Head of caudate nucleus (tissue), 42 donors: ENCODE results near the gene HOXA4.
A peak's percentile ranks its signal among the peaks of the same experiment; 100 is the strongest.

Experiments
- DNase-seq, 42 donors: peaks; one replicate each; pipeline versions ENCODE4 v3.0.0 to v3.0.0-alpha.2; 2020 to 2021; ENCODE audit warnings: mixed read lengths in 7 of 42
- intact Hi-C: fragments of 100-400 bp; cut with DNase I; formaldehyde crosslinking; loops from one replicate; pipeline ENCODE4 v1.15.0; 2022

Gene HOXA4

DNA sequence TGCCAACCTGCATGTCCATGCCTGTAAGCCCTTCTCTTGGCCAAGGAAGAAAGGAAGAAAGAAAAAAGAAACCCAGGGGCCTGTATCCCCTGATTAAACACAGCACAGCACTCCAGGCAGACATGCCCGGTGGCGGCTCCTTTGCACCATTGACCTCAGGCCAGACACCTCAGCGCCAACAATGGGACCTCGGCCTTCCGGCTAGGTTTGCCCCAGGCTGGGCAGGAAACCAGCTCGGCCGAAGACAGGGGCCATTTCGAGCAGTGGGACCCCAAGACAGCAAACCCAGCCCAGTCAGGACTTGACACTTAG, 40.7 kb upstream of the HOXA4 start:
- peak in 1 of 42 donors; percentile 15 for DNase-seq
- intact Hi-C loops, result no loop called here

DNA sequence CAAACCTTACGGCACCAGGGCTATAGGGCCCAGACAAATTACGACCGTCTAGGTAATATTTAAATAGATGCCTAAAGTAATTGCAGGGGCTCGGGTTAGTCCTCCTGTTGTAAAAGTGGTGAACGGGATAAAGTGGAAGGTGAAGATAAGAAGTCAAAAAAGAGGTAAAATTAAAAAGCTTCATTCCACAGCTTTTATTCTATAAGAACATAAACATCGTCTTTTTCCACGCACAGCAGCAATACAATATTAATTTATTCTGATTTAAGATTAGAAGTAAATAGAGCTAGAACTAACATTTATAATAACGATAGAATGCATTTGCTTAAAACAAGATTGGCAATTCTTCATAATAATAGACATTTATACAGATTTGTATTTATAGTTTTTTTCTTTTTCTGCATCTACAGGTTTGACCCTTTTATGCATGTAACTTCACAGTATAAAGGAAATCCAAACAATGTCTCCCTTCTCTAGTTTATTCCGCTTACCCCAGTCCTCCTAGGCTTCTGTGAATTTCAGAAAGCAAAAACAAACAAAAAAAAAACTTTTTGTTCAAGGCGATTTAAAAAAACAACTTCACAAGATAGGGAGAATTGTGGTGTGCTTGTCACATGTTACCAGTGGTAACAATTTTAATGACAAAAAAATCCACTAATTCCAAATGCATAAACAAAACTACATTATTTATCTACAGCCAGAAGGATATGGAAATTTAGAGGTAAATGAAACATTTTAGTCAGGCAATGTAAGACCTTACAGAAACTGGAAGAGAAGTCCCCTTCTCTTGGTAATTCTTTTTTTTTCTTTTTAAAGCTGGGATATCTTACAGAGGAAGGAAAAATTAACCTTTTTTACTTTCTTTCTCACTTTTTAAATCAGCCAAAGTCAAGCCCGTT, 40.1 kb upstream of the HOXA4 start:
- intact Hi-C loops, result no loop called here
- DNase-seq, result no peak

DNA sequence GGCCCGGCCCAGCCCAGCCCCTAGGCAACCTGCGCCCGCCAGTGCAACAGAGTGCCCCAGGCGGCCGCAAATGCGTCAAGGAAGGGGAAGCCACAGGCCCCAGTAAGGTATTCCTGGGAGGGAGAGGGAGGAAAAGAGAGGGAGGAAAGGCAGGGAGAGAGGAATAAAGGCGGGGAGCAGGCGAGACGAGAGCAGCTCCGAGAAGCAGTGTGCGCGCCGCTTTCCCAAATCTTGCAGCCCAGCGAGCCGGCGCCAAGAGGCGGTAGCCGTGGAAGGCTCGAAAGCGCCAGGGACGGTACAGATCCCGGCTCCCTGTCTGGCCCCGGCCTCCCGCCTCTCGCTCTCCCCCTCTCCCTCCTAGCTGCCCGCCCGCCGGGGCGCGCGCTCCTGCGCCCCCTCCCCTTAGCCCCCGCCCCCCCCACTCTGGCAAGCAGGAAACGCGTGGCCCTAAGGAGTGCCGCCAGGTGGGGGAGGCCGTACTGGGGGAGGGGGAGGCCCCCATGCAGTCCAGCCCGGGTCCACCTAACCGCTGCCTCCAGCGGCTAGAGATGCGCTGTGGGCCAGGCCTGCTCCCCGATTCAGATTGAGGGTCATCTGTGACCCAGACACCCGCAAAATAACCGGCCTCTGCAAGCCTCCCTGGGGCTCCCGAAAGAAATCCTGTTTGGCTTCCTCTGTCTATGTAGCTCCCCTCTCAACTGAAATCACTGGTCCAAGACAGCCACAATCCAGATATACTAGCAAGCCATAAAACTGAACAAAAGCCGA, 39.3 kb upstream of the HOXA4 start:
- DNase-seq, result no peak
- intact Hi-C loops, result loop anchor here (10.0 kb wide), 1 partner anchor 1305 kb away; no protein-coding TSS in a partner anchor

DNA sequence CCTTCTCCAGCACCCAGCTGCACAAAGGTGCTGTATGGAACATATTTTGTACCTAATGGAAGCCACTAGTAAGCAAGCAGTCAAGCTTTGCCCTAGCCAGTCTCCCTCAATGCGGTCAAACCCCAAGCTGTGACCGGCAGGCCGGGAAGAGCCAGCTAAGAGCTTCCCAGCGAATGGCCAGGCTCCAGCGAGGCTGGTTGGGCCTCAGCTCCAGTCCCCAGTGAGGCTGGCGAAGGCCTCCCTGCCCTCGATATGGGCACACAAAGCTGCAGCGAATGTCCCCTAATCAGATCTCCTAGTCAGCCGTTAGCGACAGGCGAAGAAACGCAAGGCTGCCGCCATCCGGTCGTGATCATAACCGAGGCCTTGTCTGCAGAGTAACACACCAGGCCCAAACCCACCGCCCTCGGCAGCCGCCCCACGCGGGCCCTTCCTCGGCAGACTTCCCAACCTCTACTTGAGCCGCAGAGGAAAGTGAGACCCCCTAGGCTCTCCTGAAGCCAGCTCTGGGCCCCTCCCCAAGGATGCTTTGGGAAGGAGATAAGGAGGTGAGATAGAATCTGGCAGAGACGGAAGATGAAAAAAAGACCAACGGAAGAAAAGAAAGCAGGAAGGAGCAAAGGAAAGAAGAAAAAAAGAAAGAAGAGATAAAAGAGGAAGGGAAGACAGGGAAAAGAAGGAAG, 37.8 kb upstream of the HOXA4 start:
- intact Hi-C loops, result loop anchor here (10.0 kb wide), 1 partner anchor 1304 kb away; no protein-coding TSS in a partner anchor
- no peak for DNase-seq

DNA sequence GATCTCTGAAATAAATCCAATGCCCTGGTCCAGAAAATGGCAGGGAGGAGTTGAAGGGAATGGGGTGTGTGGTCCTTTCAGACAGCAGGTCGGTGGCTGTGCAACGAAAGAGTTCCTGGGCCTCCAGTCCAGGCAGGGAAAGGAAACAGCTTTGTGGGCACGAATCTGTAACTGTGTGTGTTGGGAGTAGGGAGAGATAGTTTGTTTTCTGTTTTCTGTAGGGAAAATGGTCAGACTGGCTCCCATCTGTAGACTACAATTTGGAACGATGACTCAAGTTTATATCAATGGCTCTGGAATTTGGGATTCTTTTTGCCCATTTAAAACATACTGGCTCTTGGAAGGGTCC, 37.3 kb upstream of the HOXA4 start:
- intact Hi-C loops, result loop anchor here (10.0 kb wide), 1 partner anchor 1303 kb away; no protein-coding TSS in a partner anchor
- no peak for DNase-seq

DNA sequence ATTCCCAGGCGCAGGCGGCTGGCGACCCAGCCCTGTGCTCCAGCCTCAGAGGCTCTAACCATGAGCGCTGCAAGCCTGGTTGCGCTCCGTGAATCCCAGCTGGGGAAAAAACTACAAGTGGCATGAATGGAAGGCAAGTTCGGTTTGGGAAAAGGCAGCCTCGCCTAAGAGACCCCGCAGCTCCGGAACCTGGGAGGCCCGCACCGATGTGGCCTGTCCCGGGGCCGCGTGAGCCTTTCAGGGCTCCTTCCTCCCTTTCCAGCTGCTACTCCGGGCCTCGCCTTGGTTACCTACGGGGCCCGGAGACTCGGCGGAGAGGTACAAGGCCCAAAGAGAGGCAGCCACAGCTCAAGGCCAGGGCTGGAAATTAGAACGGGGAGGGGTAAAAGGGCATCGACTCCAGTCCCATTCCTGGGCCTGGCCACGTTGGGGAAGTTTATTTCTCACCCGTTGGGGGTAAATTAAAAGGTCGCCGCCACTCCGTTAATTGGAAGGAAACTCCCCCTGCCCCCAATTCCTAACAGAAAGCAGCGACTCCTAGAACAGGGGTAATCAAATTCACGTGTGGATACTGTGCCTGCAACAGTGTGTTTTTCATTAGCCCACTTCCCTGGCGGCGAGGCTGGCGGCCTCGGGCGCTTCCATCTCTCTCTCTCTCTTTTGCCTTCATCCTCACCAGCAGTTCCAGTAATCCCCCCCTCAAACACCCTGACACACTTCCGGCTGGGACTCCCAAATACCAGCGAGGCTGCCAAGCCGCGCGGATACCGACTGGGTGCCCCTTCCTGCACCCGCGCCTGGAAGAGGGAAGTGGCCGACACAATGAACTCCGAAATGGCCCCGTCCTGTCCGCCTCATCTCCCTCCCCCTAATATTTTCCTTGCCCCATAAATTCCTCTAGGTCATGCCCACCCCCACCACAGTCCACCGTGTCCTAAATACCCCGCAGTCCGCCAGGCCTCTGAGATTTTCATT, 36.3 kb upstream of the HOXA4 start:
- DNase-seq, result no peak
- intact Hi-C loops, result loop anchor here (10.0 kb wide), 1 partner anchor 1302 kb away; no protein-coding TSS in a partner anchor

DNA sequence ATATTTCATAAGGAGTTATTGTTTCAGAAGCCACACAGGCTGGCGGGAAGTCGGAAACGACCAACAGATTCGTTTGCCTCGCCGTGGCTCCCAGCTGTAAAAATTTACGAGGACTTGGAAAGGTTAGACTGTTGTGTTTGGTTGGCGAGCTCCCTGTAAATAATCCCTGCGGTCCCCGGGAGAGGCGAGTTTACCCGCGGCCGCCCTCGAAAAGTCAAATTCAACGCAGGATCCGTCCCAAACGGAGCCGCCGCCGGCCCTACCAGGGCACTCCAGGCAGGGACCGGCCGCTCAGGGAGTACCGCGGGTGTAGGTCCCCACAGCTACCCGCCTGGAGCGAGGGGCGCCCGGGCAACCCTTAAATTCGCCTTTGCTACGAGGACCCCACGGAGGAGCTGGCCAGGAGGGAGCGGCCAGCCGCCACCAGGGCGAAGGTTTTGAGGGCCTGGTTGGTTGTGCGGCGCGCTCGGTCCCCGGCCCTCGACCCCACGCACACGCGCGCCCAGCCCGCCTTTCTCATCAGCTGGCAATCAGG, 35.5 kb upstream of the HOXA4 start:
- intact Hi-C loops, result loop anchor here (10.0 kb wide), 1 partner anchor 1301 kb away; no protein-coding TSS in a partner anchor
- DNase-seq, result no peak

DNA sequence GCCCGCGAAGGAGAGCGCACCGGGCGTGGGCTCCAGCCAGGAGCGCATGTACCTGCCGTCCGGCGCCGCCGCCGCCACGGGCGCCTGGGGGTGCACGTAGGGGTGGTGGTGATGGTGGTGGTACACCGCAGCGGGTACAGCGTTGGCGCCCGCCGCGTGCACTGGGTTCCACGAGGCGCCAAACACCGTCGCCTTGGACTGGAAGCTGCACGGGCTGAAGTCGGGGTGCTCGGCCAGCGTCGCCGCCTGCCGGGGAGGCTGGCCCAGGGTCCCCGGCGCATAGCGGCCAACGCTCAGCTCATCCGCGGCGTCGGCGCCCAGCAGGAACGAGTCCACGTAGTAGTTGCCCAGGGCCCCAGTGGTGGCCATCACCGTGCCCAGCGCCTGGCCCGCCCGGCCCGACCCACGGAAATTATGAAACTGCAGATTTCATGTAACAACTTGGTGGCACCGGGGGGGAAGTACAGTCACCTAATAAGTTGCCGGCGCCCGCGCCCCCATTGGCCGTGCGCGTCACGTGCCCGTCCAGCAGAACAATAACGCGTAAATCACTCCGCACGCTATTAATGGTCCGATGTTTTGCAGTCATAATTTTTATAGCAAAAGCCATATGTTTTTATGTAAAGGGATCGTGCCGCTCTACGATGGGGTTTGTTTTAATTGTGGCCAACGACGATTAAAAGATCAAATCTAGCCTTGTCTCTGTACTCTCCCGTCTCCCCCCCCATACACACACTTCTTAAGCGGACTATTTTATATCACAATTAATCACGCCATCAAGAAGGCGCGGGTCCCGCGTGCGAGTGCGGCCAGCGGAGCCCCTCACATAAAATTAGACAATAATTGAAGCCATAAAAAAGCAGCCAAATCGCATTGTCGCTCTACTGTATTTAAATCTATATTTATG, 34.8 kb upstream of the HOXA4 start, which contains the start of gene HOXA9:
HOXA9 (minus strand) TSS at position 449 of the 907 bp plus-strand sequence; CDS start at position 369, 80 bp downstream.
- intact Hi-C loops, result loop anchor here (10.0 kb wide), 1 partner anchor 1301 kb away; no protein-coding TSS in a partner anchor
- no peak for DNase-seq

DNA sequence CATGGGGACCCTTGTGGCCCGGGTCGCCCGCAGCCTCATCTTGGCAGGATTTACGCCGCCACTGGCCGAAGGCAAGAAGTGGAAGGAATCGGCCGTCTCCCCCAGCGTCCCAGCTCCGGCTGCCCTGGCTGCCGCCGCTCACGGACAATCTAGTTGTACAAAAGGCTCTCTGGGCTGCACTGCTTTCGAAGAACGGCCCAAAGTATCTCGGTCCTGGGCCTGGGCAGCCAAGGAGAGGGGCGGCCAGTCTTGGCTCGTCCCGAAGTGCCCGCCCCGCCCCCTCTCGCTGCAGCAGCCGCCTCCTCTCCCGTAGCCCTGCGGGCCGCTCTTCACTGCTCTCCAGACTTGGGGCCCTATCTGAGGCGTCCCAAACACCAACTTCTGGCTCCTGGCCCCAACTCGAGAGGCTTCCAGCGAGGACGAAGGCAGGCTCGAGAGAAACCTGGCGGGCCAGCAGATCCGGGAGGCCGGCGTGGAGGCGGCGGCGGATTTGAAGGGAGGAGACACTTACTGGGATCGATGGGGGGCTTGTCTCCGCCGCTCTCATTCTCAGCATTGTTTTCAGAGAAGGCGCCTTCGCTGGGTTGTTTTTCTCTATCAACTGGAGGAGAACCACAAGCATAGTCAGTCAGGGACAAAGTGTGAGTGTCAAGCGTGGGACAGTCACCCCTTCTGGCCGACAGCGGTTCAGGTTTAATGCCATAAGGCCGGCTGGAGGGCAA, 34.0 kb upstream of the HOXA4 start:
- intact Hi-C loops, result loop anchor here (5.0 to 10.0 kb wide), 2 partner anchors 797 to 1300 kb away; no protein-coding TSS in a partner anchor
- DNase-seq, result no peak

DNA sequence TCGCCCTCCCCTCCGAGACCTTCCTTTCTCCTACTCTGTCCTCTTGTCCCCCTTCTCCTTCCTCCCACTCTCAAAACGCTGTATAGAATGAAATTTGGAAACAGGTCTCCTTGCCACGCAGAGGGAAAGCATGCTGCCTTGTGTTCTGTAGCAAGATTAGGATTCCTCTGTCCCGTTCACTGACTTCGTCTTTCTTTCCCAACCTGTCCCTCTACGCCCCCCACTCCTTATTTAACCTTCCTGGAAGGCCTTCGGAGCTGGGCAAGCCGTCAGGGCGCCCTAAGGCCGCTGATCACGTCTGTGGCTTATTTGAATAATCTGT, 33.4 kb upstream of the HOXA4 start:
- intact Hi-C loops, result loop anchor here (5.0 to 10.0 kb wide), 2 partner anchors 797 to 1299 kb away; no protein-coding TSS in a partner anchor
- DNase-seq, result no peak

DNA sequence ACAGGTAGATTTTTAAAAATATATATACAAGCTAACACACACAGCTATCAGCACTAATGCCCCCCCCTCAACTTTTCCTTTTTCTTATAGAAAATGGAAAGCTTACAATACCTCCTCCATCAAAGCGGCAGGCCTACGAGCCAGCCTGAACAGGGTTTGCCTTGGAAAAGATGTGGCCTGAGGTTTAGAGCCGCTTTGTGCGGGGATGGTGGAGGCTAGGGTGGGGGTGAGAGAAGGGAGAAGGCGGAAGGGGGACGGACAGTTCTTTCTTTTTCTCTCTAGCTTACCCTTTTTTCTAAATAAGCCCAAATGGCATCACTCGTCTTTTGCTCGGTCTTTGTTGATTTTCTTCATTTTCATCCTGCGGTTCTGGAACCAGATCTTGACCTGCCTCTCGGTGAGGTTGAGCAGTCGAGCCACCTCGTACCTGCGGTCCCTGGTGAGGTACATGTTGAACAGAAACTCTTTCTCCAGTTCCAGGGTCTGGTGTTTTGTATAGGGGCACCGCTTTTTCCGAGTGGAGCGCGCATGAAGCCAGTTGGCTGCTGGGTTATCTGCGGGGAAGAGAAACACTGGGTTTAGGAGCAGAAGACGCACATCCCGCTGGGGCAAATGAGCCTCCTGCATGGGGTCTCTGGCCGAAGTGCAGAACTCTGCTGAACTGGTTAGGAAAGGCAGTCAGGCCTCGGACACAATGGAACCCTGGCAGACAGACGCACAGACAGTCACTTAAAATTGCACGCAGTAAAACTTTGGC, 32.9 kb upstream of the HOXA4 start:
- intact Hi-C loops, result loop anchor here (5.0 to 10.0 kb wide), 2 partner anchors 796 to 1299 kb away; no protein-coding TSS in a partner anchor
- DNase-seq, result peak in 1 of 42 donors; percentile 7

DNA sequence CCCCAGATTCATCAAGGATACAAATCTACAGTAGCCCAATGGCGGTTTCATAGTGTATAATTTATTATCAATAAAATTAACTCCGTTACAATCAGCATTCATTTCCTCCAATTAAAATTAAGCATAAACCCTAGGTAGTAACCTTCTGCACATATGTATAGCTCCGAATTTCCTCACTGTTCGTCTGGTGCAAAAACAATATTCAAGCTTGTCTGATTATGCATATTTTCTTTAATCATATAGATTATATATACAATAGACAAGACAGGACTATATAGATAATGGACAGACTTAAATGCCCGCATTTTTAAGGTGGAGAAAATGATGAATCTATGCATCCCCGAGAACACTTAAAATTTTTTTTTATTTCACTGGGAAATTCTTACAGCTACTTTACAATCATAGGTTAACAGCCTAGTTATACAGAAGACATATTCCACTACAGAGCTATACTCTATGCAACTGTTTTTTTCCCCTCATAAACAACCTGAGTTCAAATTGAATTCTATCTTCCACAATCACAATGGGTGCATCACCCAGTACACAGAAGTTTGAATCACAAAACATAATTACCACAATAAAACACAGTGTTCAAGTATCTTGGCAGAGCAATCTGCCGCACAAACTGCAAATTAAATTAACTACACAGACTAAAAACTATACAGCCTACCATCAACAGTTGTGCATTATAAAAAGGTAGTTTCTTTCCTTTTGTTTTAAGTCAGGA, 32.2 kb upstream of the HOXA4 start:
- no peak for DNase-seq
- intact Hi-C loops, result loop anchor here (5.0 to 10.0 kb wide), 2 partner anchors 795 to 1298 kb away; no protein-coding TSS in a partner anchor

DNA sequence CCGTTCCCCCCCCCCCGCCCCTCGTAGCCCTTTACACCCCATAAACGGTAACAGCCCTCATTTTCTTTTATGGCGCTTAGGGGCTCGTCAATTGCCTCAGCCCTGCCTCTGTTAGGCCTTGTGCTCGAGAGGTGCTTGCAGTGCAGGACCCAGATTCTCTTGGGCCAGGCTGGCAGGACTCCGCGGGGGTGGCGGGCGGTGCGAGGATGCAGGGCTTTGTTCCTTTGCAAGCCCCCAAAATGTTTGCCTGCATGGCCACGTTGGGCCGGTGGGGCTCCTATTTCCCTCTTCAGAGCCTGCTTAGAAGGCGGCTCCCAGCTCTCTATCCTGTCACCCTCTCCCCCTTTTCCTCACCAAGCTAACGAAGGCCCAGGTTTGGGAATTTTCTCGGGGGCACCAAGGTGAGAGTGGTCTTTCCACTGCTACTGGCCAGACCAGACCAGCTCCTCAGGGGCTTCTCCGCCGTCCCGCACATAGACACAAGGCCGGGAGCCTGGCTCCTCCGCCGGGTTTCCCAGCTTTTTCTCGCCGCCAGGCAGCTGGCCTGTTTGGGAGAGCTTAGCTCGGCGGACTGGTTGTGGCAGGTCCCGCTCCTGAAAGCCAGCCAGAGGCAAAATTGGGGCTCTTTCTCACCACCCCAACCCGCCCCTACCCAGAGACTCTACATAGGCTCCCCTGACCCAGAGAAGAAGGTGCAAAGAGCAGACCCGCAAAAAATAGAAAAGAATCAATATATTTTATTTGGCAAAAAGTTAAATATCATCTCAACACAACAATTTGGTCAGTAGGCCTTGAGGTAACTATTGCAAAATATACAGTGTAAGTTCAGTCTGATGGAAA, 31.4 kb upstream of the HOXA4 start:
- intact Hi-C loops, result loop anchor here (2.0 to 10.0 kb wide), 3 partner anchors 479 to 1297 kb away; no protein-coding TSS in a partner anchor
- DNase-seq, result peak in 1 of 42 donors; percentile 15
